Measurements from ENCODE around the gene LIPE.

- TF ChIP-seq CTCF (IDR thresholded peaks at IDR 0.05) (no peak), EP300 (IDR thresholded peaks at IDR 0.05) (no peak)
These were observed 57.6 kb downstream of the LIPE start for GRCh38 chr19:42369433-42370067.

Data from tibial nerve (tissue), 4 donors.